ENCODE measurements around the gene AMACR. TPM values are rescaled to one million over a fixed set of nuclear protein-coding genes. Genes with fewer than 3 reads are reported as not detected.

AMACR gene
- total and polyA plus RNA-seq, 10 of the 15 experiments (the other 5 are each of a cell fraction or from before 2014, with no cell fraction given) = 2.6 to 20.4 (median 10.4) TPM

GRCh38 chr5:34021334-34021733, 13.5 kb upstream of the AMACR start:
- BruUV-seq (replicated peaks) = no TSS peak
- CTCF ChIA-PET = interaction anchor here (1.1 to 1.8 kb wide), 4 partner anchors 9 to 24 kb away, joined by 3 to 5 read pairs (median 4); no protein-coding TSS in a partner anchor
- Histone ChIP-seq H3K4me2 (ENCODE audit: control insufficient read depth, insufficient read depth) (no peak overlapping the region), H2AFZ (ENCODE audit: control insufficient read depth, low read depth, low read length) (no peak overlapping the region), H3K27me3 (replicated peaks in 1 of 2; ENCODE audit: control insufficient read depth in 2 of 2, insufficient read depth in 2 of 2, low read length in 1 of 2) (no peaks in the 10 kb centered on the region), H4K20me1 (ENCODE audit: control insufficient read depth, insufficient read depth) (no peaks in the 10 kb centered on the region), H3K79me2 (ENCODE audit: control insufficient read depth, insufficient read depth, low read length) (no peaks in the 10 kb centered on the region), H3K36me3 (ENCODE audit: control insufficient read depth in 2 of 2, insufficient read depth in 2 of 2, low read length in 1 of 2) (no peaks in the 10 kb centered on the region), H3K4me1 (ENCODE audit: control insufficient read depth, insufficient read depth, low read length) (peaks cover 6% of the 10 kb centered on the region; the same call in 1 of the 2 replicates), H3K4me3 (no peak overlapping the region), H3K27ac (ENCODE audit: control insufficient read depth, insufficient read depth) (no peak overlapping the region), H3K9me3 (replicated peaks; ENCODE audit: control insufficient read depth, insufficient read depth, low read length) (no peaks in the 10 kb centered on the region), H3K9ac (ENCODE audit: control insufficient read depth, insufficient read depth, low read length) (no peak overlapping the region)
- ATAC-seq = no peak
- no peak for DNase-seq (ENCODE audit: low read depth, low spot score)
- RAD21 ChIA-PET (ENCODE audit: unreplicated experiment) = interaction anchor here (1.3 kb wide), 2 partner anchors 14 to 23 kb away, joined by 3 read pairs; partner anchors contain the start of gene AMACR
- no peak for FAIRE-seq
- in situ Hi-C loops (cut with MboI) (loop anchor here (25.0 kb wide), 1 partner anchor 891 kb away; the partner anchor contains the start of genes BRIX1 and RAD1), intact Hi-C loops (cut with micrococcal nuclease; ENCODE audit: unreplicated experiment) (no loop called here)
- TF ChIP-seq SIX5 (IDR thresholded peaks at IDR 0.05; ENCODE audit: low read depth, low read length, severe bottlenecking) (no peak), RBBP5 (conservative IDR thresholded peaks at IDR 0.05) (no peak), ZNF217 (IDR thresholded peaks at IDR 0.05) (no peak), ZSCAN29 (IDR thresholded peaks at IDR 0.05) (no peak)
- SMC1A ChIA-PET (ENCODE audit: uncharacterized antibody, unreplicated experiment) = interaction anchor here (1.2 to 2.4 kb wide), 4 partner anchors 10 to 51 kb away, joined by 3 to 5 read pairs (median 4); no protein-coding TSS in a partner anchor
- WGBS (ENCODE audit: insufficient coverage, insufficient replicate concordance, low lambda C conversion rate, missing lambda C conversion rate) = 67% methylated on average over 2 of the region's 2 CpGs
- POLR2A ChIA-PET = no interaction called here

- in situ Hi-C loops (cut with MboI) = loop anchor here (25.0 kb wide), 1 partner anchor 892 kb away; the partner anchor contains the start of genes BRIX1 and RAD1
- CTCF ChIA-PET = interaction anchor here (1.2 to 2.0 kb wide), 3 partner anchors 9 to 23 kb away, joined by 3 to 9 read pairs (median 5); no protein-coding TSS in a partner anchor
- peaks cover 6% of the 10 kb centered on the region; the same call in 1 of the 2 replicates for H3K4me1 ChIP-seq (ENCODE audit: control insufficient read depth, insufficient read depth, low read length)
- TF ChIP-seq, protein P1, sequence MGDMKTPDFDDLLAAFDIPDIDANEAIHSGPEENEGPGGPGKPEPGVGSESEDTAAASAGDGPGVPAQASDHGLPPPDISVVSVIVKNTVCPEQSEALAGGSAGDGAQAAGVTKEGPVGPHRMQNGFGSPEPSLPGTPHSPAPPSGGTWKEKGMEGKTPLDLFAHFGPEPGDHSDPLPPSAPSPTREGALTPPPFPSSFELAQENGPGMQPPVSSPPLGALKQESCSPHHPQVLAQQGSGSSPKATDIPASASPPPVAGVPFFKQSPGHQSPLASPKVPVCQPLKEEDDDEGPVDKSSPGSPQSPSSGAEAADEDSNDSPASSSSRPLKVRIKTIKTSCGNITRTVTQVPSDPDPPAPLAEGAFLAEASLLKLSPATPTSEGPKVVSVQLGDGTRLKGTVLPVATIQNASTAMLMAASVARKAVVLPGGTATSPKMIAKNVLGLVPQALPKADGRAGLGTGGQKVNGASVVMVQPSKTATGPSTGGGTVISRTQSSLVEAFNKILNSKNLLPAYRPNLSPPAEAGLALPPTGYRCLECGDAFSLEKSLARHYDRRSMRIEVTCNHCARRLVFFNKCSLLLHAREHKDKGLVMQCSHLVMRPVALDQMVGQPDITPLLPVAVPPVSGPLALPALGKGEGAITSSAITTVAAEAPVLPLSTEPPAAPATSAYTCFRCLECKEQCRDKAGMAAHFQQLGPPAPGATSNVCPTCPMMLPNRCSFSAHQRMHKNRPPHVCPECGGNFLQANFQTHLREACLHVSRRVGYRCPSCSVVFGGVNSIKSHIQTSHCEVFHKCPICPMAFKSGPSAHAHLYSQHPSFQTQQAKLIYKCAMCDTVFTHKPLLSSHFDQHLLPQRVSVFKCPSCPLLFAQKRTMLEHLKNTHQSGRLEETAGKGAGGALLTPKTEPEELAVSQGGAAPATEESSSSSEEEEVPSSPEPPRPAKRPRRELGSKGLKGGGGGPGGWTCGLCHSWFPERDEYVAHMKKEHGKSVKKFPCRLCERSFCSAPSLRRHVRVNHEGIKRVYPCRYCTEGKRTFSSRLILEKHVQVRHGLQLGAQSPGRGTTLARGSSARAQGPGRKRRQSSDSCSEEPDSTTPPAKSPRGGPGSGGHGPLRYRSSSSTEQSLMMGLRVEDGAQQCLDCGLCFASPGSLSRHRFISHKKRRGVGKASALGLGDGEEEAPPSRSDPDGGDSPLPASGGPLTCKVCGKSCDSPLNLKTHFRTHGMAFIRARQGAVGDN (IDR thresholded peaks at IDR 0.05) = no peak
- TF ChIP-seq RBBP5 (conservative IDR thresholded peaks at IDR 0.05) (no peak), CHD4 (IDR thresholded peaks at IDR 0.05) (no peak), SP1 (IDR thresholded peaks at IDR 0.05; ENCODE audit: low read depth, low read length) (no peak), BMI1 (IDR thresholded peaks at IDR 0.05; ENCODE audit: borderline replicate concordance) (no peak), ZNF207 (IDR thresholded peaks at IDR 0.05; ENCODE audit: borderline replicate concordance) (no peak)
These were observed 12.9 kb upstream of the AMACR start for GRCh38 chr5:34020726-34021125.

More at GRCh38 chr5:34020726-34021125, 12.9 kb upstream of the AMACR start:
- Histone ChIP-seq H3K4me3 (no peak overlapping the region), H3K27me3 (replicated peaks in 1 of 2; ENCODE audit: control insufficient read depth in 2 of 2, insufficient read depth in 2 of 2, low read length in 1 of 2) (no peaks in the 10 kb centered on the region), H3K27ac (ENCODE audit: control insufficient read depth, insufficient read depth) (no peak overlapping the region), H3K36me3 (ENCODE audit: control insufficient read depth in 2 of 2, insufficient read depth in 2 of 2, low read length in 1 of 2) (no peaks in the 10 kb centered on the region), H3K79me2 (ENCODE audit: control insufficient read depth, insufficient read depth, low read length) (no peaks in the 10 kb centered on the region), H4K20me1 (ENCODE audit: control insufficient read depth, insufficient read depth) (no peaks in the 10 kb centered on the region), H2AFZ (ENCODE audit: control insufficient read depth, low read depth, low read length) (no peak overlapping the region), H3K4me2 (ENCODE audit: control insufficient read depth, insufficient read depth) (no peak overlapping the region), H3K9ac (ENCODE audit: control insufficient read depth, insufficient read depth, low read length) (no peak overlapping the region), H3K9me3 (replicated peaks; ENCODE audit: control insufficient read depth, insufficient read depth, low read length) (no peaks in the 10 kb centered on the region)
- BruUV-seq (replicated peaks) = no TSS peak
- ChIA-PET POLR2A (no interaction called here), SMC1A (ENCODE audit: uncharacterized antibody, unreplicated experiment) (interaction anchor here (1.2 to 1.6 kb wide), 3 partner anchors 11 to 23 kb away, joined by 3 to 4 read pairs (median 4); partner anchors contain the start of gene AMACR), RAD21 (ENCODE audit: unreplicated experiment) (interaction anchor here (0.5 kb wide), 1 partner anchor 543 kb away, joined by 4 read pairs; no protein-coding TSS in a partner anchor)
- ATAC-seq (no peak), DNase-seq (ENCODE audit: low read depth, low spot score) (no peak), FAIRE-seq (no peak)
- whole genome bisulfite sequencing (ENCODE audit: insufficient coverage, insufficient replicate concordance, low lambda C conversion rate, missing lambda C conversion rate) = 100% methylated on average over 1 of the region's 1 CpG
- intact Hi-C loops (cut with micrococcal nuclease; ENCODE audit: unreplicated experiment) = no loop called here

Measured in GM12878 (cell line).